GM19099 (cell line): ENCODE data around the gene IFIT1.

Experiments
- POLR2A ChIP-seq: IDR thresholded peaks from 3 replicates; pipeline ENCODE4 v1.6.1; 2011; ENCODE audit warnings: low read depth; ENCODE audit not compliant: insufficient read length; ENCODE audit errors: extremely low read depth

Gene IFIT1

GRCh38 chr10:89391907-89392756 lies at the start of gene IFIT1:
Gene IFIT1, plus strand, starts transcription at chr10:89392623. Its CDS starts 90 bp downstream, at chr10:89392713.
- TF ChIP-seq POLR2A = peak; percentile 94

- no peak for TF ChIP-seq POLR2A
These were observed 49.2 kb upstream of the IFIT1 start for GRCh38 chr10:89343089-89343767.

- no peak for TF ChIP-seq POLR2A
These were observed 48.3 kb upstream of the IFIT1 start for GRCh38 chr10:89344156-89344555.

GRCh38 chr10:89345367-89346000 lies 46.9 kb upstream of the IFIT1 start:
- no peak for TF ChIP-seq POLR2A

- no peak for TF ChIP-seq POLR2A
These were observed 45.8 kb upstream of the IFIT1 start for GRCh38 chr10:89346405-89347254.

GRCh38 chr10:89347701-89348457 lies 44.5 kb upstream of the IFIT1 start:
- no peak for TF ChIP-seq POLR2A

DNA sequence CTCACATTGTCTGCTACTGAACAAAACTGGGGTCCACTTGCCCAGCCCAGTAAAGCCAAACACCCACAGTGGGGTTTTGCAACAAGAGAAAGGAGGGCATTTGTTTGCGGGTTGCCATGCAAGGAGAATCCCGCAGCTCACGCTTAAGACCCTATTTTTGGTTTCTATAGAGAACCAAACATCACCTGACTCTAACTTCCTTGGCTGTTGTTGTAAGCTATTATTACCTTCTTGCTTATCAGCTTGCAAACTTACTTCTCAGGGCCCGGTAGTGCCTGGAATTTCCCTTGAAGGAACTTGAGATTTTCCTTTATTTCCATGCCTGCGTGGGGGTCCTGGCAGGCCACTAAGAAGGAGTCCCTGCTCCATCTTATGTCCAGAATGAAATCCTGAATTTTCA lies 43.9 kb upstream of the IFIT1 start:
- no peak for TF ChIP-seq POLR2A

DNA sequence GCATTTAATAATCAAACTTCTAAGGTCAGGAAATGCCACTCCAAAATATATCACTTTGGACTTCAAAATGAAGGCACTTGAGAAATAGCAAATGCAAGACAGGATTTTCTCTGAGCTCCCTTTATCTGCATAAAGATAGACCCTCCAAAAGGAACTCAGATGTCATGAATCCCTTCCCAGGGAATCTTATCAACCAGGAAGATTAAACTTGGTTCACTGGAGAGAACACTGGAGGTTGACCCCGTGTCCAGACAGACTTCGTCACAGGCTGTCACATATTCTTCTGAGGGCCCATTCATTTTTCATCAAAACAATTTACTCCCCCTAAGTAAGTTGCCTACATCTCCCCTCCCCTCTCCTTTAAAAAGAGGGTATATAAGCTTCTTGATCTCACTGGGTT lies 43.4 kb upstream of the IFIT1 start:
- no peak for TF ChIP-seq POLR2A

DNA sequence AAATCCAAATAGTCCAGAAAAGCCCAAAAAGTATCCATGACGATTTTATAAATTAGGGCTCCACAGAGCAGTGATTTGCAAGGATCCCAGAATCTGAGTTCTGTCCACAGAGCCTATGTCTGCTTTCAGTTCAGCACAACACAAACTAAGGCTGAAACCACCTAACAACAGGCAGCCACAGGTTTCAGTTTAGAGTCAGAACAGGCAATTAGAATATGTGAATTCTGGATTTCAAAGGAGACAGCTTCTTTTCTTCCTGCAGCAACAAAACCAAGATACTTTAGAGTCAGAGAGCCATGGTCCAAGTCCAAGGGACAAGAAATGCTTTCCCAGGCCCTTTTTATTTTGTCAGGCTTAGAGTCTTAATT lies 41.0 kb upstream of the IFIT1 start:
- TF ChIP-seq POLR2A = no peak

GRCh38 chr10:89351780-89352597 lies 40.4 kb upstream of the IFIT1 start:
- TF ChIP-seq POLR2A = no peak

- TF ChIP-seq POLR2A = no peak
These were observed 39.6 kb upstream of the IFIT1 start for GRCh38 chr10:89352802-89353201.

- no peak for TF ChIP-seq POLR2A
These were observed 37.0 kb upstream of the IFIT1 start for GRCh38 chr10:89355394-89355931.

DNA sequence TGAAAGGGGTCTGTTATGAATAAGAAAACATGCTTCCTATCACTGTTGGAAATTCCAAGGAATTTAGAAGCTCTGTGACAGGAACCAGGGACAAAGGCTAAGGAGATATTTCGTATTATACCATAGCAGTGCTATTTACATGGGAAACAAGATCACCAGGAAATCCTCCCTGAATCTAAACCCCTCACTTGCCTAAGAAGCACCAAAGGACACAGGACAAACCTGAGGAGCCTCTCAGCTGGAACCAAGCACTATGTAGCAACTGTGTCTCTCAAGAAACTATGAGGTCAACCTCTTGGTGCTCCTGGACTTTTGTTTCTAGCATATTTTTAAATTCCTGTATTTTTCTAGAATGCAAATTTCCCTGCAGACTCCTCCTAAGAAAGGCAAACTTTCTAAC lies 35.3 kb upstream of the IFIT1 start:
- no peak for TF ChIP-seq POLR2A
